ENCODE data around the gene CDH22. TPM values are rescaled to one million over a fixed set of nuclear protein-coding genes. Genes with fewer than 3 reads are reported as not detected.
A peak's percentile ranks its signal among the peaks of the same experiment; 100 is the strongest.

Gene CDH22
- total RNA-seq, 4 donors from 2014 or later: 0.26 to 1.2 (median 0.35) TPM

- Histone ChIP-seq H3K4me3 (no peak overlapping the region), H3K27ac (no peak overlapping the region), H3K36me3 (peaks cover 0 to 28% of the 10 kb centered on the region in 2 donors), H3K9me3 (no peaks in the 10 kb centered on the region), H3K4me1 (peaks cover 4 to 5% of the 10 kb centered on the region in 2 donors), H3K27me3 (no peaks in the 10 kb centered on the region)
- in situ Hi-C loops (cut with MboI; ENCODE audit: low sequenced_read_pairs in 4 of 4) (loop anchor here in 1 of 4 donors (10.0 kb wide), 1 partner anchor 227 kb away; no protein-coding TSS in a partner anchor), intact Hi-C loops (cut with DNase I; ENCODE audit: low total_unique reads) (no loop called here)
- ATAC-seq (no peak), DNase-seq (no peak)
- no peak for TF ChIP-seq POLR2A (IDR thresholded peaks at IDR 0.05)
- no peak for TF ChIP-seq CTCF (IDR thresholded peaks at IDR 0.05 in 4 of 5, conservative IDR thresholded peaks at IDR 0.05 in 1 of 5)
Measured at GRCh38 chr20:46351357-46352058, 43.2 kb upstream of the CDH22 start.

- H3K4me1 ChIP-seq: no peaks in the 10 kb centered on the region
- no peak for ATAC-seq
- TF ChIP-seq POLR2A (IDR thresholded peaks at IDR 0.05) (no peak), CTCF (IDR thresholded peaks at IDR 0.05 in 4 of 5, conservative IDR thresholded peaks at IDR 0.05 in 1 of 5) (no peak)
- H3K4me3 ChIP-seq: no peak overlapping the region
- no peak overlapping the region for H3K27ac ChIP-seq
- no peaks in the 10 kb centered on the region for H3K27me3 ChIP-seq
- H3K9me3 ChIP-seq: no peaks in the 10 kb centered on the region
- DNase-seq: no peak
- intact Hi-C loops (cut with DNase I; ENCODE audit: low total_unique reads): no loop called here
- H3K36me3 ChIP-seq: peaks cover 0 to 28% of the 10 kb centered on the region in 2 donors
- in situ Hi-C loops (cut with MboI; ENCODE audit: low sequenced_read_pairs in 4 of 4): loop anchor here in 1 of 4 donors (10.0 kb wide), 1 partner anchor 226 kb away; no protein-coding TSS in a partner anchor
Measured at GRCh38 chr20:46350986-46351267, 42.6 kb upstream of the CDH22 start.

- Histone ChIP-seq H3K27me3 (no peaks in the 10 kb centered on the region), H3K4me1 (no peaks in the 10 kb centered on the region), H3K36me3 (peaks cover 0 to 28% of the 10 kb centered on the region in 2 donors), H3K27ac (peak overlapping the region in 1 of 4 donors; percentile 38), H3K4me3 (no peak overlapping the region), H3K9me3 (no peaks in the 10 kb centered on the region)
- no peak for TF ChIP-seq CTCF (IDR thresholded peaks at IDR 0.05 in 4 of 5, conservative IDR thresholded peaks at IDR 0.05 in 1 of 5)
- no peak for TF ChIP-seq POLR2A (IDR thresholded peaks at IDR 0.05)
- DNase-seq (no peak), ATAC-seq (no peak)
- intact Hi-C loops (cut with DNase I; ENCODE audit: low total_unique reads): no loop called here
- in situ Hi-C loops (cut with MboI; ENCODE audit: low sequenced_read_pairs in 4 of 4): loop anchor here in 1 of 4 donors (10.0 kb wide), 1 partner anchor 226 kb away; no protein-coding TSS in a partner anchor
Measured at GRCh38 chr20:46350201-46350985, 42.1 kb upstream of the CDH22 start.

GRCh38 chr20:46349742-46350056, 41.4 kb upstream of the CDH22 start:
- H3K4me3 ChIP-seq: no peak overlapping the region
- in situ Hi-C loops (cut with MboI; ENCODE audit: low sequenced_read_pairs in 4 of 4): loop anchor here in 3 of 4 donors (10.0 to 25.0 kb wide), 3 partner anchors 212 to 225 kb away; no protein-coding TSS in a partner anchor

More at GRCh38 chr20:46349742-46350056, 41.4 kb upstream of the CDH22 start:
- Histone ChIP-seq H3K27me3 (no peaks in the 10 kb centered on the region), H3K27ac (peak overlapping the region in 1 of 4 donors; percentile 38), H3K9me3 (no peaks in the 10 kb centered on the region), H3K4me1 (no peaks in the 10 kb centered on the region), H3K36me3 (peaks cover 0 to 28% of the 10 kb centered on the region in 2 donors)
- no peak for ATAC-seq
- no peak for TF ChIP-seq CTCF (IDR thresholded peaks at IDR 0.05 in 4 of 5, conservative IDR thresholded peaks at IDR 0.05 in 1 of 5)
- no peak for TF ChIP-seq POLR2A (IDR thresholded peaks at IDR 0.05)
- intact Hi-C loops (cut with DNase I; ENCODE audit: low total_unique reads): loop anchor here (1.0 to 10.0 kb wide), 3 partner anchors 42 to 217 kb away; no protein-coding TSS in a partner anchor
- DNase-seq: no peak
